ENCODE measurements around the gene ATP2A1. TPM values are rescaled to one million over a fixed set of nuclear protein-coding genes. Genes with fewer than 3 reads are reported as not detected.

ATP2A1 gene
- total RNA-seq, 1 donor from 2014 or later: not detected

- TF ChIP-seq POLR2AphosphoS5 (IDR thresholded peaks at IDR 0.05; ENCODE audit: insufficient read depth in 1 of 2, low read depth in 1 of 2) (no peak), CTCF (IDR thresholded peaks at IDR 0.05) (no peak), POLR2A (IDR thresholded peaks at IDR 0.05) (no peak)
- Histone ChIP-seq H3K9me3 (no peaks in the 10 kb centered on the region), H3K4me1 (no peaks in the 10 kb centered on the region), H3K27me3 (no peaks in the 10 kb centered on the region), H3K27ac (no peak overlapping the region), H3K36me3 (no peaks in the 10 kb centered on the region), H3K4me3 (no peak overlapping the region)
- no peak for DNase-seq (ENCODE audit: extremely low spot score in 2 of 2)
- intact Hi-C loops (cut with DNase I): no loop called here
Observed at GRCh38 chr16:28898942-28899341, 20.7 kb downstream of the ATP2A1 start.

- DNase-seq (ENCODE audit: extremely low spot score in 2 of 2): no peak
- intact Hi-C loops (cut with DNase I): no loop called here
- no peak for TF ChIP-seq CTCF (IDR thresholded peaks at IDR 0.05)
- TF ChIP-seq POLR2AphosphoS5 (IDR thresholded peaks at IDR 0.05; ENCODE audit: insufficient read depth in 1 of 2, low read depth in 1 of 2): no peak
- no peak for TF ChIP-seq POLR2A (IDR thresholded peaks at IDR 0.05)
Observed at GRCh38 chr16:28899882-28900590, 21.7 kb downstream of the ATP2A1 start.

GRCh38 chr16:28900601-28901000 lies 22.3 kb downstream of the ATP2A1 start:
- TF ChIP-seq CTCF (IDR thresholded peaks at IDR 0.05) (no peak), POLR2AphosphoS5 (IDR thresholded peaks at IDR 0.05; ENCODE audit: insufficient read depth in 1 of 2, low read depth in 1 of 2) (no peak), POLR2A (IDR thresholded peaks at IDR 0.05) (no peak)
- DNase-seq (ENCODE audit: extremely low spot score in 2 of 2): no peak

More at GRCh38 chr16:28899882-28900590, 21.7 kb downstream of the ATP2A1 start:
- Histone ChIP-seq H3K36me3 (no peaks in the 10 kb centered on the region), H3K4me1 (no peaks in the 10 kb centered on the region), H3K9me3 (no peaks in the 10 kb centered on the region), H3K27me3 (no peaks in the 10 kb centered on the region), H3K4me3 (no peak overlapping the region), H3K27ac (no peak overlapping the region)

GRCh38 chr16:28901862-28902261 lies 23.6 kb downstream of the ATP2A1 start:
- intact Hi-C loops (cut with DNase I): no loop called here
- TF ChIP-seq POLR2A (IDR thresholded peaks at IDR 0.05): no peak
- no peak for TF ChIP-seq POLR2AphosphoS5 (IDR thresholded peaks at IDR 0.05; ENCODE audit: insufficient read depth in 1 of 2, low read depth in 1 of 2)
- TF ChIP-seq CTCF (IDR thresholded peaks at IDR 0.05): no peak
- DNase-seq (ENCODE audit: extremely low spot score in 2 of 2): no peak
- Histone ChIP-seq H3K27me3 (no peaks in the 10 kb centered on the region), H3K4me1 (no peaks in the 10 kb centered on the region), H3K27ac (no peak overlapping the region), H3K36me3 (peaks cover 0 to 6% of the 10 kb centered on the region in 2 donors), H3K4me3 (no peak overlapping the region), H3K9me3 (no peaks in the 10 kb centered on the region)

More at GRCh38 chr16:28900601-28901000, 22.3 kb downstream of the ATP2A1 start:
- H3K36me3 ChIP-seq: no peaks in the 10 kb centered on the region
- no peaks in the 10 kb centered on the region for H3K4me1 ChIP-seq
- intact Hi-C loops (cut with DNase I): no loop called here
- H3K27ac ChIP-seq: no peak overlapping the region
- H3K27me3 ChIP-seq: no peaks in the 10 kb centered on the region
- no peak overlapping the region for H3K4me3 ChIP-seq
- H3K9me3 ChIP-seq: no peaks in the 10 kb centered on the region

- H3K36me3 ChIP-seq: peaks cover 0 to 12% of the 10 kb centered on the region in 2 donors
Observed at GRCh38 chr16:28902909-28903308, 24.6 kb downstream of the ATP2A1 start.

More at GRCh38 chr16:28902909-28903308, 24.6 kb downstream of the ATP2A1 start:
- no peaks in the 10 kb centered on the region for H3K9me3 ChIP-seq
- H3K4me1 ChIP-seq: no peaks in the 10 kb centered on the region
- no peaks in the 10 kb centered on the region for H3K27me3 ChIP-seq
- intact Hi-C loops (cut with DNase I): no loop called here
- no peak for DNase-seq (ENCODE audit: extremely low spot score in 2 of 2)
- no peak overlapping the region for H3K27ac ChIP-seq
- no peak for TF ChIP-seq POLR2A (IDR thresholded peaks at IDR 0.05)
- TF ChIP-seq POLR2AphosphoS5 (IDR thresholded peaks at IDR 0.05; ENCODE audit: insufficient read depth in 1 of 2, low read depth in 1 of 2): no peak
- TF ChIP-seq CTCF (IDR thresholded peaks at IDR 0.05): no peak
- no peak overlapping the region for H3K4me3 ChIP-seq

Measured in vagina (tissue), 2 donors.